Stimulated activated CD8-positive, alpha-beta memory T cell treated with anti-CD3 and anti-CD28 coated beads, Interleukin-2, amount 100 ng/mL, for 48 hours (primary cell): ENCODE measurements around the gene ATXN10.
"Not testable (repeated sequence)": the region's sequence is repeated elsewhere in the genome, so short reads cannot be mapped to it uniquely, and the experiment has no call there.

ENCODE experiments used
- DNase-seq, 2 donors: peaks; one replicate each; pipeline ENCODE4 v3.0.0-alpha.2; 2020; ENCODE audit warnings: low read depth in 2 of 2

Gene ATXN10, protein sequence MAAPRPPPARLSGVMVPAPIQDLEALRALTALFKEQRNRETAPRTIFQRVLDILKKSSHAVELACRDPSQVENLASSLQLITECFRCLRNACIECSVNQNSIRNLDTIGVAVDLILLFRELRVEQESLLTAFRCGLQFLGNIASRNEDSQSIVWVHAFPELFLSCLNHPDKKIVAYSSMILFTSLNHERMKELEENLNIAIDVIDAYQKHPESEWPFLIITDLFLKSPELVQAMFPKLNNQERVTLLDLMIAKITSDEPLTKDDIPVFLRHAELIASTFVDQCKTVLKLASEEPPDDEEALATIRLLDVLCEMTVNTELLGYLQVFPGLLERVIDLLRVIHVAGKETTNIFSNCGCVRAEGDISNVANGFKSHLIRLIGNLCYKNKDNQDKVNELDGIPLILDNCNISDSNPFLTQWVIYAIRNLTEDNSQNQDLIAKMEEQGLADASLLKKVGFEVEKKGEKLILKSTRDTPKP

DNA sequence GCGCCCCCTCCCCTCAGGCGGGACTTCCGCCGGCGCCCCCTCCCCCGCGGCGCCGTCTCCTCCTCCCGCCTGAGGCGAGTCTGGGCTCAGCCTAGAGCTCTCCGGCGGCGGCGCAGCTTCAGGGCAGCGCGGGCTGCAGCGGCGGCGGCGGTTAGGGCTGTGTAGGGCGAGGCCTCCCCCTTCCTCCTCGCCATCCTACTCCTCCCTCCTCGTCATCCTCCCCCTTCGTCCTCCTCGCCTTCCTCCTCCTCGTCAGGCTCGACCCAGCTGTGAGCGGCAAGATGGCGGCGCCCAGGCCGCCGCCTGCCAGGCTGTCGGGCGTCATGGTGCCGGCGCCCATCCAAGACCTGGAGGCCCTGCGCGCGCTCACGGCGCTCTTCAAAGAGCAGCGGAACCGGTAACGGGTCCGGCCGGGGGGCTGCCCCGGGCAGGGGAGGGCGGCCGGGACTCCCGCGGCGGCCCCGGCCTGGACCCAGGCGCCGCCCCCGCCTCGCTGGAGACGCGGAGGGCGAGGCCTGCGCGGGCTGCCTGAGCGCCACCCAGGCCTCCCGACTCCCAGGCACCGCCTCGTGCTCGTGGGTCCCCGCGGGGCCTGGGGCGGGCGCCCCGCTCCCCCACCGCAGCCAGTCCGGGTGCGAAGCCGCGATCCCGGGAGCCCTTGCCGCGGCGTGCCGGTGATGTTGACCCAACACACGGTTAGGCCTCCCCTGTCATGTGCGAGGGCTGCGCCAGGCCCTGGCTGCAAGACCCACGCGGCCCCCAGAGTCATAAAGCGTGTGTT, at the start of gene ATXN10:
ATXN10 (plus strand) TSS at position 52 of the 781 bp plus-strand sequence; CDS start at position 282, 230 bp downstream.
- DNase-seq: peak; percentile 57 to 64

DNA sequence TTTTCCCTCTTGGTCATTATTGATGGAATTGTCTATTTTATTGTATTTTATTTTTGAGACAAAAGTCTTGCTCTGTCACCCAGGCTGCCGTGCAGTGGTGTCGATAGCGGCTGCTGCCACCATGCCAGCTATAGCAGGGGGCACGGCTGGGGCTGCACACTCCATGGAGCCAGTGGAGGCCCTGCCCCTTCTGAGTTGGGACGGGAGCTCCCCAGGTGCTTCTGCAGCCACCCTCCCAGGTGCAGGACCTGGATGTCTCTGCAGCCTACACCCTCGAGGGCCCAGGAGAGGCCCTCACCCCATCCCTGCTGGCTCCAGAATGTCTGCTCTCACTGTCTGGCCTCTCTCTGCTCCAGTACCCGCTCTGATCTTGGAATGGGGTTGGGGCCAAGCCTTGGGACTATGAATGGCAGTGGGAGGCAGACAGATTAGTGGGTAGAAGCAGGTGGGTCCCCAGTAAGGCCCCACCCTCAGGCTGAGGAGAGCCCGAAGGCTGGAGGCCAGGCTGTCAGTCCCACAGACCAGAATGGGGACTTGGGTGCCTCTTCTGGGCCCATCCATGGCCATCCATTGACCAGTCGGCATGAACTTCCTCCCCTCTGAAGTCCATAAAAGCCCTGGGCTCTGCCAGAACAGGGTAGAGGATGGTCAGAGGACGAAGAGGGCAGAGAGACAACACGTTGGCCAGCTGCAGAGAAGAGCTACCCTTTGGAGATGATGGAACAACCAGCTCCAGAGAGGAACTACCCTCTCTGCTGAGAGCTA, 49.6 kb upstream of the ATXN10 start:
- DNase-seq: no peak

DNA sequence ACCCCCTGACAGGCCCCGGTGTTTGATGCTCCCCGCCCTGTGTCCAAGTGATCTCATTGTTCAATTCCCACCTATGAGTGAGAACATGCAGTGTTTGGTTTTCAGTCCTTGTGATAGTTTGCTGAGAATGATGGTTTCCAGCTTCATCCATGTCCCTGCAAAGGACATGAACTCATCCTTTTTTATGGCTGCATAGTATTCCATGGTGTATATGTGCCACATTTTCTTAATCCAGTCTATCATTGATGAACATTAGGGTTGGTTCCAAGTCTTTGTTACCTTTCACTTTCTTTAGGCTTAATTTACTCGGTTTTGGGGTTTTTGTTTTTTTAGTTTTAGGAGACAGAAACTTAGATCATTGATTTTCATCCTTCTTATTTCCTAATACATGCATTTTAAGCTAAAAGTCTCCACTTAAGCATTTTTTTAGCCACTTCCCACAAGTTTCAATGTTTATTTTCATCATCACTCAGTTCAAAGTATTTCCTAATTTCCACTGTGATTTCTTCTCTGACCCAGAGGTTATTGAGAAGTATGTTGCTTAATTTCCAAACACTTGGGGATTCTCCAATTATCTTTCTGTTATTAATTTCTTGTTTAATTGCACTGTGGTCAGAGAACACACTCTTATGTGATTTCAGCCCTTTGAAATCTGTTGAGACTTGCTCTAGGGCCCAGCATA, 48.0 kb upstream of the ATXN10 start:
- DNase-seq: not testable (repeated sequence)

DNA sequence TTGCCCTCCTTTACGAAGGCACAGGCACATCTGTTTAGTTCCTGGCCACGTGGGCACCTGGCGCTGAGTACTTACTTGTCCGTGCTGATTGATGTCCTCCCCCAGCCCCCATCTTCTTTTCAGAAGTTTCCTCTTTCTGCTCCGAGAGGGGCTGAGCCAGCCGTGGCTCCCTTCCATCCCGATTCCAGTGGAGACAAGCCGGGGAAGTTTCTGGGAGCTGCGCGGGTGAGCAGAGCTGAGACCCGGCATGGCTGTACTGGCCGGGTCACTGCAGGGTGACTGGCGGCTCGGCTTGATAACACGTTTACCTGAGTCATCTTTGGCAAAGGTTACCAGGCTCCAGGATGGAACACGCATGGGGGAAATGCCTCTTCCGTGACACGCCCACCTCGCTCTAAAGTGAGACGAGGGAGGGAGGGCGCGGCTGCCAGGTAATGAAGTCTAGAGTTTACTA, 45.4 kb upstream of the ATXN10 start:
- DNase-seq: no peak

DNA sequence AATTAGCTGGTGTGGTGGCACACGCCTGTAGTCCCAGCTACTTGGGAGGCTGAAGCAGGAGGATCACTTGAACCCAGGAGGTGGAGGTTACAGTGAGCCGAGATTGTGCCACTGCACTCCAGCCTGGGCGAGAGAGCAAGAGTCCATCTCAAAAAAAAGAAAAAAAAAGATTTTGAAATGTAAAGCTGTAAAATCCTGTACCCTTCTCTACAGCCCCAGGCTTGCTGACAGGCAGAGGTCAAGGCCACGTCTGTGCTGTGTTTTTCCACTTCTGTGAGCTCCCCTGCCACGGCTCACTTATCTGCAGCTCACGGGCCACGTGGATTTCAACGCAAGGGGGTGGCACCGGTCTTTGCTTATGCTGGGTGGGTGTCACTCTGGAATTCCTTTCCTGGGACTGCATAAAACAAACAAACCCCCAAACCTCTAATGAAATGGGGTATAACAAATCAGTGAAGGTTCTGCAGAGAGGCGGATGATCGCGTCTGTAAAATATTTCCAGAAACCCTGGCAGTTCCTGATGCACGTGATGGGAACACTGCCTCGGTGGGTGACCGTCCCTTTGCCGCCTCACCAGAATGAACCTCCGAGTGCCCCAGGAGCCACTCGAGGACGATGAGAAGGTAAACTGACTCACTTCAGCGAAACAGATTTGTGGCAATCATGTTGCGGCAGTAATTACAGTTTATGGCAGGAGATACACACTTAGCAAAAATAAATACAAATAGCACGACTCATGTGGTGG, 44.0 kb upstream of the ATXN10 start:
- DNase-seq: no peak

DNA sequence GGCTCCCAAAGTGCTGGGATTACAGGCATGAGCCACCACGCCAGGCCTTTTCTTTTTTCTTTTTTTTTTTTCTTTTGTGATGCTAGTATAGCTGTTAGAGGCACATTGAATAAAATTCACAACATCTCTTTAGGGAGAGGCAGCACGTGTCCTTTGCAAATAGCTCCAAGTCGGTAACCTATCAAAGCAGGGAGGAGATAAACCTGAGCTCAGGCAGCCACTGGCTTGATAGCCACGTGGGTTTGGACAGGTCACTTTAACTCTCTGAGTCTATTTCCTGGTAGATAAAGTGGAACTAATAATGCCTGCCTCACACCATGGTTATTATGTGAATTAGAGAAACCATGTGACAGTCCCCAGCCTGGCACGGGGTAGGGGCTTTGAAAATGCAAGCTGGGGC, 43.1 kb upstream of the ATXN10 start:
- no peak for DNase-seq

DNA sequence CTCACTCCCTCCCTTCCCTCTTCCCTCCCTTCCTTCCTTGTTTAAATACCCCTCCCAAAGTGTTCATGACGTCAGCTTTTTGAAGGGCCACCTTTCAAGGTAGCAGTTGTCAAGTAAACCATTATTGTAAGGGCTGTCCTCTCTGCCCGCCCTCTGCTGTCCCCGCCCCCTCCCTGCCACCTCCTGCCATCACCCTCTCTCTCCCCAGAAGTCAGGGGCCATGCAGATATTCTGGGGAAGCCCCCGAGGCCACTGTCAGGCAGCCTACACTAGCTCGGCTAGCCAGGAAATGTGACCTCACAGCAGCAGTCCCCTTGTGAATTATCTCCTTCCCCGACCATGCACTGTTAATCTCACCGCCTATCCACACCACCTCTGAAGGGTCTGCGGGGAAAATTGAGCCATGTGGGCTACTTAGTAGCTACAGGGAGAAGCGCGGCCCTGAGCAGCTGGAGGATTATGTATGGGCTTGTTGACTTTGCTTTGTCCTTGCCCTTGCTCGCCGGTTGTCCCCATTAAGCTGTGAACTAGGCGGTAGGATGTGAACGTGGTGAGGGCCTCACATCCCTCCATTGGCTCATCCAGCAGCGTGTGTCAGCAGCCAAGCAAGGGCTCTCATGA, 42.1 kb upstream of the ATXN10 start:
- DNase-seq: no peak

DNA sequence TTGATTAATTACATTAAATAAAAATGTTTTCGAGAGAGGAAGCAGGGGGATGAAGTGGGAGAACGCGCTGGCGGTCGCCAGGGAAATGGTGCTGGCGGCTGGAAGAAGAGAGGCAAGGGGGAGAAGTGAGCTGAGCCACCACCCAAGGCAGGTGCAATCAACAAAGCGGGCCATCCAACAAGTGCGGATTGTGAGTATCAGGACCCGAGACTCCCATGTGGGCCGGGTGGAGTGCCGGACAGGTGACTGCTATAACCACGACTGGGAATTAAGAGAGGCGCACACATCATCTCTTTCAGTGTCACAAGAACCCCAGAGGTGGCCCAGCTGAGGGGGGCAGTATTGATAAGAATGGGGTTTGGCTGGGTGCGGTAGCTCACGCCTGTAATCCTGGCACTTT, 41.2 kb upstream of the ATXN10 start:
- DNase-seq: no peak

DNA sequence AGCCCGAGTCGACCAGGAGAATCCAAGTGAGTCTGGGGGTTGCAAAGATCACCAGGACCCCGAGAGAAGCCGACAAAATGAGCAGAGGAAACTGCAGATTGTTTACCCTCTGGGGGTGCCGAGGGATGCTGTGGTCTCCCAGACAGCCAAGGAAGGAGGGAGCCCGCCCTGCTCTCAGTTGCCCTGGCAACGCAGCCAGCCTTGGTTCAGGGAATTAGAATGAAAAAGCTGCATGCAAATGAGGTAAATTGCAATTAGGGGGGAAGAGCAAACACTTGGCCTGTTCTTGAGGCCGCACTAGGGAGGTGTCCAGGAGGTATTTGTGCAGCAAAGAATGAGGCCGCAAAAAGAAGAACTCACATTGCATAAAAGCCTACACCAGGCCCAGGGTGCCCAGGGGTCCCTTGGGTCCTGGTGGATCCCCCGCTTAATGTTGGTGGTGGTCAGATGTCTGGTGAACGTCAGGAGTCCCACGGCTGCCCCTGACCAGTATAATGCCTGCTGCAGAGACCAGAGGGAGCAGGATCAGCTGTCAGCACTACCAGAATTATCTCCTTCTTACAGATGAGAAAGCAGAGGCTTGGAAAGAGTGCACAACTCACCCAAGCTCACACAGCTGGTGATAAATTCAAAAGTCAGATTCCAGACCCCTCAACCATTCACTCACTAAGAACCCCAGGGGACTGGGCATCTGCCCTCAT, 40.3 kb upstream of the ATXN10 start:
- no peak for DNase-seq

DNA sequence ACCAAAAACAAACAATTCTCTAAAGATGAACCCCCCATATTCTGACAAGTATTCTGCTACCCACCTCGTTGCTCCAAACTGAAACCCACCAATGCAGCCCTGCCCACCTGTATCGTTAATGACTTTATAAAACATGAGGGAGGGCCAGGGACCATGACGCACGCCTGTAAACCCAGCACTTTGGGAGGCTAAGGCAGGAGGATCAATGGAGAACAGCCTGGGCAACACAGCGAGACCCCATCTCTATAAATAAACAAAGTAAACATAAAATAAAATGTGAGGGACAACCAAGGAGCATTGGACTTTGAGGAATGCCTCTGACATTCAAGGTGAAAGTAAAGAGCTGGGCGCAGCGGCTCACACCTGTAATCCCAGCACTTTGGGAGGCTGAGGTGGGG, 39.8 kb upstream of the ATXN10 start:
- no peak for DNase-seq

DNA sequence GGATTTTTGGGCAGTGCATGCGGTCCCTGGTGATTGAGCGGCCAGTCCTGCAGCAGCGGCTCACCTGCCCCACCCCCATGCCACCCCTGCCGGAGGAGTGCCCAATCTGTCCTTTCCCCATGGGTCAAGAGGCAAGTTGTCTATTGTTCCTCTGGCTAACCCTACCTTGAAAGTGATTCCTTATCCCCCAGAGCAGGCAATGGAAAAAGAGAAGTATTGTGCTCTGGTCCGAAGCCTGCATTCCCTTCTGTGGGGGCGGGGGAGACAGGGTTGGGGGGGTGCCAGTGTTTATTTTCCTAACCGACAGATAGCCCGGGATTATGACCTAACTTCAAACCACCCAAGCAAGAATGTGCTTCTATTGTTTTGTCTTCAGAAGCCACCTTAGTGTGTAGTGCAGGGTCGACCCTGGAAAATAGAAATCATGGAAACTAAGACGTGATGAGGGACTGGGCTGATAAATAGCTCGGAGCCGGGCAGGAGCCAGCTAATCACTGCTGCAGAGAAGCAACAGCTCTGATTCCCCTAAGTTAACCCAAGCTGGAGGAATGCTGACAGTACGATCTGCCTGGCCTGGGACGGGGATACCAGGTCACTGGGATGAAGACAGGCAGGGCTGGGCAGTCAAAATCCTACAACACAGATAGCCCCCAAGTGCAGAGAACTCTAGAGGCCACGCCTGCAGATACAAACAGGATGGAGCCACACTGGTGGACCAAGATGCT, 38.7 kb upstream of the ATXN10 start:
- no peak for DNase-seq

DNA sequence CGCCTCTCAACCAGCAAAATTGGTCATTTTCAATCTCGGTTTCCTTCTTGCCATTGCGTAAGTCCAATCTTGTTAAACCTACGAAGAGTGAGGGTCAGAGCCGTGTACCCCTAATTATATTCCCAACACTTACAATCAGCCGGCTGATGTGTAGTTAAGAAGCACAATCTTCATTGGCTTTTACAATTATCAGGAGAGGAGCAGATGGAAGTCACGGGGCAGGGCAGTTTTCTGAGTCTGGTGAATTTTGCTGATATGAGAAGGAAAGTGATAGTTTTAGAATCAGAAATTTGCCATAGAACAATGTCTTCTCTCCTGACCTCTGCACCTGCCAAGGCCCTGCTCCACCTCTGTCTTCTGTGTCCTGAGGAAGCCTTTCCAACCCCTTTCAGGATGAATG, 35.0 kb upstream of the ATXN10 start:
- DNase-seq: no peak

DNA sequence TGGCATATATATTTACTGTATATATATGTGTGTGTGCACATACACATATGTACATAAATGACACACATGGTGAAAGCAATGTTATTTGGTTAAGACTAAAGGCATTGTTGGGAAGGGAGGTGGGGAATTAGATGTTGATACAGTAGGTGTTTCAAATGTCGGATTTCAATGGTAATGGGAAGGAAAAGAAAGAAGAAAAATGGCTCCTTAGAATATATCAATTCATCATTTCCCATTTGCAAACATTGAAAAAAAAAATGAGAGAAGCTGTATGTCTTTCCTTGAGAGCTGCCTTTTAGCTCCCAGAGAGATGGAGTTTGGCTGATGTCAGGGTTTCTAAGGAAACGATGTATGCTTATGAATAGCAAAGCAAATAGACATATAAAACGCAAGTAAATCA, 33.4 kb upstream of the ATXN10 start:
- DNase-seq: no peak

DNA sequence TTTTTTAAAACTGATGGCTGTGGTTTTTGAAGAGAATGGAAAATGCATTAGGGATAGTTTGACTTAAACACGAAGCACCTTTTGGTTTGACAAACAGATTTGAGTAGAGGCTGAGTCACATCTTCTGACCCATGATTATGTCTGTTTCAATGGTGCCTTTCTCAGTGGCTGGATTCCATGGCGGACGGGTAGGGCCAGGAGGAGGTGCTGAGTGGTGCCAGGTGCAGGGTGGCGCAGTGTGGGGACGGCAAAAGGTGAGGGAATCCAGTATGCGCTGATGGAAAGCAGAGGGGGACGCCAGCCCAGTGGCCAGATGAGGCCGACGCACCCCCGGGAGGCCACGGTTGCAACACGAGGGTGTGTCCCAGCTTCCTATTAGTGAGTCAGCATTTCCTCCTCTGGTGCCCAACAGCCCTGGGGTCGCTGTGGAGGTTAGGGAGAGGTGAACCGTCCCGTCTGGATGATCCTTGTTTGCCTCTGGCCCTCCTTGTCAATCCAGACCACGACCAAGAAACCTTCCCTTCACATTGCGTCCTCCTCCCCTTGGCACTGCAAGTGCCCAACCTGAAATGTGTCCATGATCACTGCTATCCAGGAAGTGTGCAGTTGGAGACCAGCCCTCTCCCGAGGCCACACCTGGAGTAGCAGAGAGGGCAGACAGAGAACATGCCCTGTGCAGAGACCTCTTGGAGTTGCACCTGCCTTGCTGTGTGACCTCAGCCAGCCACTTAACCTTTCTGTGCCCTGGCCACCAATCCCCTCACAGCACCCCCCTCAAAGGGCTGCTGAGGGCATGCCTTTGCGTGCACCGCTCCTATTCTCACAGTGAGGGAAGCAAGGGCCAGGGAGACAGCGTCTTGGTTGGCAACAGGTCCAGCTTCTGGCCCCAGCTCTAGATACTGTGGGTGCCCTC, 32.5 kb upstream of the ATXN10 start:
- DNase-seq: no peak

DNA sequence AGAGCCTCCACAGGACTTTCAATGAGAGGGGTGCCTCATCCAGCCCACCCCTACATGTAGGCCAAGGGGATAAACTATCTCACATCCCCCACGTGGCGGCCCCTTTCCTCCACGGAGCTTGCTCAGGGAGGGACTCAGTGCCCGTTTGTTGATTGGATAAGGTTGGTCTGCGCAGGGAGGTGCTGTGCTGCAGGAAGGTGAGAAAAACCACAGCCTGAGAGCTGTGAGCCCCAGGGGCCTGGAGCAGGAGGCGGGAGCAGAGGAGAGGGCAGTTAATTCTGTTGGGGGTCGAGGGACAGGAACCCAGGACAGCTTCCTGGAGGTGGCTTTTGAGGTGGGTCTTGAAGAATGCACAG, 31.9 kb upstream of the ATXN10 start:
- DNase-seq: no peak

DNA sequence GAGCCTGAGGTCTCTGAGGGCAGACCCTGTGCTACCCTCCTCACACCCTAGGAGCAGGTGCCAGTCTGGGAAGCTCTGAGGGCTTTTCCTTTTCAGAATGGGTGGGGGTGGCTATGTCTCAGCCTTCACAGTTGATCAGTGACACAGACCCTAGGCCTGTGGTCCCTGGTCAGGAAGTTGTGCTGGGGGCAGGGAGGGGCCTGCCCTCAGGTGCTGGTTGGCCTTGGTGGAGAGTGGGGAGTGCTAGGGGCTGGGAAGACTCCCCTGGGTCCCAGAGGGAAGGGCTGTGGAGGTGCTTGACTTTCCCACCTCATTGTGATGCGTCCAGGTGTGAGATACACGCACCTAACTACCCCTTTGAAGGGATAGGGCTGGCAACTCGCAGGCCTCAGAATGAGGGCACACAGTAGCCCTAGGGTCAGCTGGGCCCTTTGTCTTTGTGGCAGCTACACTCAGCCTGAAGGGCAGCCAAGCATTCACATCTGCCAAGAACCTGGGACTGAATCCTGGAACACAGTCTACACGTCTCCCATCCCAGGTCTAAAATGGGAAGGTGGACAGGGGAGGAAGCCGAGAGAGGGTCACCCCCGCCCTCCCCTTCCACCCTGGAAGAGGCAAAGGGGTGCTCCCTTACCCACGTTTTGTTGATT, 31.2 kb upstream of the ATXN10 start:
- DNase-seq: no peak

DNA sequence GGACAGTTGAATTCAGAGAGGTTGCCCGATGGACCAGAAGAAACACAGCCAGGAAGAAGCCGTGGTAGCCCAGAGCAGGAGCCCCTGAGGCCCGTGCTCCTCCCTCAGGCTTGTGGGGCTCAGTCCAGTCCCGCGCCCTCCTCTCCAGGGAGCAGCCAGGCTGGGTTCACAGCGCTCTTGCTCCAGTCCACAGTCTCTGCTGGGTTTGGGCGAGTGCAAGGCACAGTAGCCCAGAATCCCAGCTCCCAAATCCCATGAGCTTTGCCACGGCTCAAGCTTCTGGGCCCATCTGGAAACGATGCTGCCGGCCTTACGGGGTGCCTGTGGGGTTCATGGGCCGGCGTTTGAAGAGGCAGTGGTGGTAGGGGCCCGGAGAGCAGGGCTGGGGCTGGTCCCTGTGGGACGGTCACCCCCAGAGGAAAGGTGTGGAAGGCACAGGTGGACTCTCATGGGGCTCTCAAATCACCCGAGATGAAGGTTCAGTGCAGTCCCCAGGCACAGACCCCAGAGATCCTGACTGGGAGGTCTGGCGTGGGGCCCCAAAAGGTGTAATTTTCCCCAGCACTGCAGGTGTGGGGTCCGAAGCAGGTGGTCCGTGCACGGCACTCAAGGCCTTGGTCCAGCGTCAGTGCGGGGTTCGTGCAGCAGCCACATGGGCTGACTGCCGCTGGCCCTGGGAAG, 30.6 kb upstream of the ATXN10 start:
- DNase-seq: no peak
